Fibroblast of mammary gland (primary cell): ENCODE data around the gene ARHGAP35.

Experiments used
- DNase-seq: peaks from one replicate; pipeline ENCODE4 v3.0.0-alpha.2; 2010; ENCODE audit warnings: low read depth
- H3K4me3 ChIP-seq: 2 replicates; pipeline ENCODE4 v1.5.1; 2011; ENCODE audit warnings: low read depth, mild to moderate bottlenecking, low read length, moderate library complexity; ENCODE audit not compliant: control insufficient read depth
- TF ChIP-seq, protein P1 (sequence below): conservative IDR thresholded peaks from 2 replicates; pipeline ENCODE4 v1.5.1; 2011; ENCODE audit warnings: low read depth, low read length, inconsistent platforms; ENCODE audit not compliant: control insufficient read depth, insufficient read depth

The ARHGAP35 gene

DNA sequence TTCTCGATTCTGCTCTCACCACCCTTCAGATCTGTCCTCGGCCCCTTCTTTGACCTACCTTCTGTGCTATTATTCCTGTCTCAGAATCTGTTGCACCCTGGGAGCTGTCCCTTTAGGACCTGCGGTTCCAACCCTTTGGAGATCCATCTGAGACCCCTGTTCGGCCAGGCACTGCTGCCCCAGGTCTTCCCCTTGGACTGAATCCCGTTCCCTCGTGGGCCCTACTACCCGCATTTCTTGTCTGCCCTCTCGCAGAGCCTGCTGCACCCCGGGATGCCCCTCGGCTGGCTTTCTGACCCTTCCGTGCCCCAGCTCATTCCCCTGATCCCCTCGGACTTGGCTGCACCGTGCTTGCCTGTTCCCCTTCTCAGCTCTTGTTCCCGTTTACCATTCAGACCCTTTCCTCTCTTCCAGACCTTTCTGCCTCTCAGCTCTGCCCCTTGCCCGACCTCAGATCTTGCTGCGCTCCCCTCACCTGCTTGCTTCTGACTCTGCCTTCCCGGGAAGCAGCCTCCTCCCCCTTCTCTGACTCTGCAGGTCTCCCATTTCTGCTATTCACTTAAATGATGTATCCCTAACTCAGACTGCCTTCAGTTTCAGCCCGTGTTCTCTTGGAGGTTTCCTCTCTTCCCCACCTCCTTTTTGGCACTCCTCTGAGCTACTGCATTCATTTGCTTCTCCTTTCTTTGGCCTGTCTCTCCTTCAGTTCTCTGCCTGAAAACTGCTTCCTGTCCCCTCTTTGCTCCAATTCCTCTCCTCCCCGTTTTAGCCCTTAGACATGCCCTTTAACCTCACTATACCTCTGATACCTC lies 1.1 kb downstream of the ARHGAP35 start:
- peak overlapping the region; percentile 81 for H3K4me3 ChIP-seq
- peak; percentile 24 for DNase-seq
- TF ChIP-seq, protein P1, sequence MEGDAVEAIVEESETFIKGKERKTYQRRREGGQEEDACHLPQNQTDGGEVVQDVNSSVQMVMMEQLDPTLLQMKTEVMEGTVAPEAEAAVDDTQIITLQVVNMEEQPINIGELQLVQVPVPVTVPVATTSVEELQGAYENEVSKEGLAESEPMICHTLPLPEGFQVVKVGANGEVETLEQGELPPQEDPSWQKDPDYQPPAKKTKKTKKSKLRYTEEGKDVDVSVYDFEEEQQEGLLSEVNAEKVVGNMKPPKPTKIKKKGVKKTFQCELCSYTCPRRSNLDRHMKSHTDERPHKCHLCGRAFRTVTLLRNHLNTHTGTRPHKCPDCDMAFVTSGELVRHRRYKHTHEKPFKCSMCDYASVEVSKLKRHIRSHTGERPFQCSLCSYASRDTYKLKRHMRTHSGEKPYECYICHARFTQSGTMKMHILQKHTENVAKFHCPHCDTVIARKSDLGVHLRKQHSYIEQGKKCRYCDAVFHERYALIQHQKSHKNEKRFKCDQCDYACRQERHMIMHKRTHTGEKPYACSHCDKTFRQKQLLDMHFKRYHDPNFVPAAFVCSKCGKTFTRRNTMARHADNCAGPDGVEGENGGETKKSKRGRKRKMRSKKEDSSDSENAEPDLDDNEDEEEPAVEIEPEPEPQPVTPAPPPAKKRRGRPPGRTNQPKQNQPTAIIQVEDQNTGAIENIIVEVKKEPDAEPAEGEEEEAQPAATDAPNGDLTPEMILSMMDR, result no peak

DNA sequence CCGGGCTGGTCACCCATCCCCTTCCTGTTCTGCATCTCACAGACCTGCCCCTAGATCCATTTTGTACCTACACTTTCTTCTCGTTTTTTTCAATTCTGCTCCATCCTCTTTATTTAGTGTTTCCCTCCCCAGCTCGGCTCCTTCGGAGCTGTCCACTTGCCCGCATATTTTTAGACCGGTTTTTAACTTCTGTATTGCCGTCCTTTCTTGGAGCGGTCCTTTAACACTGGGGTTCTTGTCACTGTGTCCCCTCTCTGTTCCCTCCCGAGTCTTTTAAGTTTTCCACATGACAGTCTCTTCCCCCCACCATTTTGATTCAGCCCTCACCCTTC lies 1.7 kb downstream of the ARHGAP35 start:
- DNase-seq, result no peak
- H3K4me3 ChIP-seq, result peak overlapping the region; percentile 81
- TF ChIP-seq, protein P1, result no peak

DNA sequence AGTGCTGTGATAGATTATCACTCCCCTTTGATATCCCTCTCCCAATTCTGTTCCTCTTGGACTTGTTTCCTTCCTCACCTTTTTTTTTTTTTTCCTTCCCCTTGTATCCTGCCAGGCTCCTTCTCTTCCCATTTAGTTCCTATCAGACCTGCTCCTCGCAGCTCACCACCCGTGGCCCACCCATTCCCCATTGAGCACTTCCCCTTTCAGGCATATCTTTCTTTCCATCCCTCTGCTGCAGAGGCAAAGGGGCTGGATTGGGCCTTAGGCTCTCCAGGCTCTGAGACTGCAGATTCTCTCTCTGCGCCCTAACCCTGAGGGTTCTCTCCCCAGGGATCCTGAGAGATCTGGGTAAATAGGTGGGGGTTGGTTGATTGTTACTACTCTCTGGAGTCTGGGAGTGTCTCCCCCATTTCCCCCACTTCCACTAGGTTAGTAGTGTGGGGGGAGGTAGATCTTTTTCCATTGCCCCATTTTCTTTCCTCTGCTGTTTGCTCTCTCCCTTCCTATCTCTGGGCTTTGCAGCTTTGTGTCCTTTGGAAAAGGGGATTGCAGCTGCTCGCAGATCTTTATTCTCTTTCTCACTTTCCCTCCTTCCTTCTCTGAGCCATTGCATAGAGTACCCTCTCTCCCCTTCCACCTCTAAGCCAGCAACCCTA lies 2.3 kb downstream of the ARHGAP35 start:
- DNase-seq, result no peak
- peak overlapping the region; percentile 81 for H3K4me3 ChIP-seq
- TF ChIP-seq, protein P1, result no peak

DNA sequence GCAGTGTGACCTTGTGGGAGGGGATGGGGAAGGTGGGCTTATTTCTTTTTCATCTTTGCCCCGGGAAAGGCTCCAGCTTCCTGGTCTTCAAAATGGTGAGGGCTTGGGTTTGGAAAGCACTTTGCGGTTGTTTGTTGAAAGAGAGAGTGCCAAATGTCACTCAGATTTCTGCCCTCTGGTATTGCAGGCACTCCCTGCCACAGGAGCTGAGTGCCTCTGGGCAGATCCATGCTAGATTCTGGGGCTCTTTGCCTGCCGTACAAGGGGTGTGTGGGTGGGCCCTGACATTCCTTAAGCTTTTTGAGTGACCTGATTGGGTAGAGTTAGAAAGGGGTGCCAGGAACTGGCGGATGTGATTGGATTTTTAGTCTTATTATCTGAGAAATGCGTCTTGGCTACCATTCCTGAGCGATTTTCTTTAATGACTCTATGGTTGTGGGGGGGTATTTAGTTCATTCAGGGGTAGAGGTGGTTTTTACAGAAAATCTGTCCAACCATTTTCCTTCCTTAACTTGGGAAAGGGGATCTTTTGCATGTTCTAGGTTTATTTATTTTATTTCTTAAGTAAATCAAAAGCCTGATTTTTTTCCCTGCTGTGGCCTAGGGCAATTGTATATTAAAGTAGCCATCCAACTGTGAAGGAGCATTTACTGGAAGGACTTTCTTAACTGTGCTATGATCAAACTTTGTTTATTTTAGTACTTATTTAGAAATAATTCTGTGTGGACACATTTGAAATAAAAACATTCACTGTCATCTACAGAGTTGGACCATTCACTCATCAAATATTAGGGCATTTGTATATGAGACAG lies 3.2 kb downstream of the ARHGAP35 start:
- peak; percentile 48 for DNase-seq
- peak overlapping the region; percentile 22 for H3K4me3 ChIP-seq
- TF ChIP-seq, protein P1, result no peak

DNA sequence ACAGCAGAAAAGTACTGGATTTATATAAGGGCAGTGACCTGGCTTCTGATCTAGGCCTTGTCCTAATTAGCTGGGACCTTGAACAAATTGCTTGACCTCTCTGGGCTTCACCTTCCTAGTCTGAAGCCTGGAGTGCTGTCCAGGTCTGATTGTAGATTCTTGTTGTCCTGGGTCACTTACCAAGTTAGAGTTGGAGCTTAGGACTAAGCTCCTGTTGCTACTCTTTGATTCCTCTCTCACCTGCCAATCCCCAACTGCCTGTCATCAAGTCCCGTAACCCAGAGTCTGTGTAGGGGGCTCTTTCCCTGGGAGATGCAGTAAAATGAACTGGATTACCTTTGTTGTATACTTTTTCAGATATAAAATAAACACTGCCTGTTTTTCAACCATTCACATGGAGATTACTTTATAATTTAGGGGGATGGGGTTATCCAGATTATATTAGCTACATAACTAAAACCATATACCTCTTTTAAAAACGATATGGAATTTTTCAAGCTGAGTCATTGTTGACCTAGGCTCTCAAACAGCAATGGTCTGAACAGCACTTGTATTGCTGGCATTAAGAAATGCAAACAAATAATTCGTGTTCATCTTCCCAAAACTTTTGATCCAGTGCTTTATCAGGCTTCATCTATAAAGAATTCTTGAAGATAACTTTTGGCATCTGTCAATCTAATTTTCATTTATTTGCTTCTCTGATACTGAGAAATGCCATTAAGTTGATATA lies 5.8 kb downstream of the ARHGAP35 start:
- no peak overlapping the region for H3K4me3 ChIP-seq
- TF ChIP-seq, protein P1, result no peak
- DNase-seq, result peak; percentile 36

DNA sequence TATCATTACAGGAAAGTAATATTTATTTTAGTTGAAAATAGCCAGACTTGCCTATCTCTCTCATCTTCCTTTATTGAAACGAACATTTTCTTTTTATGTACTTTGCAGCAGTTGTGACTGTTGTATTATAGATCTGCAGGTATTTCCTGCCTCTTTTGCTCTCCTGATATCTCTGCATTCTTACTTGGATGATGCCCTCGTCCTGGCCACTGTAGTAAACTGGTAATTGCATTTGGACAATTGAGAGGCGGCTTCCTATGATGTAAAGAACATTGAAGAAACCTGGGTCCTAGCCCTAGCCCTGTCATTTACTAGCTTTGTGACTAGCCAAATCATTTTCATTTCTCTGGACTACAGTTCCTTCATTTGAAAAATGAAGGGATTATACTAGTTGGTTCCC lies 6.4 kb downstream of the ARHGAP35 start:
- H3K4me3 ChIP-seq, result no peak overlapping the region
- TF ChIP-seq, protein P1, result no peak
- no peak for DNase-seq
